Measurements from ENCODE around the gene TMCC3.
"Not testable (repeated sequence)": the region's sequence is repeated elsewhere in the genome, so short reads cannot be mapped to it uniquely, and the experiment has no call there.

Gene TMCC3

DNA sequence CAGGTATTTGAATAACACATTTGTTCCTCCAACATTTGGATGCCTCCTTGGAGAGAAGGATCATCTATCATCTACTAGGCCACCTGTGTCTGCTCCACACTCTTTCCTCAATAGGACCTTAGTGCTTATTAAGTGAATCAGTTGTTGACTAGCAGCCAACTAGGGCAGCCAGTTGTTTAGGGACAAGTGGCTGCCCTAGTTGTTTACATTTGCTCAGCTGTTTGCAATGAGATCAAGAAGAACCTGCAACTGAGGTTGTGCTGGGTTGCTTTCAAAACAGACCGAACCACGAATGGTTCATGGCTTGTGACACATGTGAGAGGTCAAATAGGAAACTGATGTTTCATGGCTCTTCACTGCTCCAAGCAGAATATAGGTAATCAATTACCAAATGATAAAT lies 53.8 kb downstream of the TMCC3 start:
- no peak for DNase-seq

DNA sequence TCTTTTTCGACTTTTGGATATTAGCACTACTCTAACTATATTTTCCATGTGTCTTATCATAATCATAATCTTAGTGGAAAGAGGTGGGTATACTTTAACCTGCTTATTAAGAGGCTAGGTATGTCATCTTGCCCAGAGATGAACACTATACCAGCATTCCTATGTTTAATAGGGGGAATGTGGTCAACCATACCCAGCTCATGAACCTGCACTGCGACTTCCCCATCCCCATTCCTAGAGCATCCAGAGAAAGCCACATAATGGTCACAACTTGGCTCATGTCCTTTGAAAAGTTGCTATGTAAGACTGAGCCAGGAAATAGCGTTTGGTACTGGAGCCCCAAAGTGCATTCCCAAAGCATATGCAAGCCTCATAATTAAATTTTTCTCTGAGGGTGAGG lies 55.2 kb downstream of the TMCC3 start:
- no peak for DNase-seq

DNA sequence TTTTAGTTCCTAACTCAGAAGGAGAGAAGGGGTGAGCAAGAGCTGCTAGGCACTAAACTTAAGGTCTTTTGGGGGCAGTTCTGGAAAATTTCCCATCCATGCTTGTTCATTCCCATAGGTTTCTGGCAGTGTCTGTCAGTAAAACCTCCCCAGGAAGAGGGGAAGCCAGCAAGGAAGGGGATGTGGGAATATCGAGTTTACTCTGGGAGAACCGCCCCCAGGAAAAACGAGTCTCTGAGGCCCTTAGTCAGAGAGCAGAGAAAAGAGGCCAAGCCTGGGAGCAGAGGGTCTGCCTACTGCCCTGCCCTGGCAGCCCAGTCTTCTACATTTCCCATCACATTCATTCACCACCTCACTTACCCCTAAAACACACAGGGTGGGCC lies 55.9 kb downstream of the TMCC3 start:
- no peak for DNase-seq

DNA sequence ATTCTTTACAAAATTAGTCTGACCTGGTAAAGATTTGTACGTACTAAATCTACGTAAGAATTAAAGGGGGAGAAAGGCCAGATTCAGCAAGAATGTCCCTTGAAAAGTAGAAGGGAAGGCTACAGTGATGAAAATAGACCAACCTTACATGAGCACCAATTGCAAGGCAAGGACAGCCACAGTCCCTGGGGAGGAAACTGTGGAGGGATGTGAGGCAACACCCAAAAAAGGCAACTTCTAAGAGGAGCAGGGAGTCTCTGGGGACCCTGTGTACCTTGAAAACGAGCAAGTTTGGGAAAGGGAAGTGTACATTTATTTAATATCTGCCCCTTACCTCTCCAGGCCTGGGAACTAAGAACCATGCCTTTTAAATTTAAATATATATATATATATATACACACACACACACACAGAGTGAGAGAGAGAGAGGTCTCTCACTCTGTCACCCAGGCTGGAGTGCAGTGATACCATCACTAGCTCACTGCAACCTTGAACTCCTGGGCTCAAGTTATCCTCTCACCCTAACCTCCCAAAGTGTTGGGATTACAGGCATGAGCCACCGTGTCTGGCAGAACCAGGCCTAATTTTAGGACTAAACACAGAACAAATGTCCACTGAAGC lies 56.4 kb downstream of the TMCC3 start:
- no peak for DNase-seq

DNA sequence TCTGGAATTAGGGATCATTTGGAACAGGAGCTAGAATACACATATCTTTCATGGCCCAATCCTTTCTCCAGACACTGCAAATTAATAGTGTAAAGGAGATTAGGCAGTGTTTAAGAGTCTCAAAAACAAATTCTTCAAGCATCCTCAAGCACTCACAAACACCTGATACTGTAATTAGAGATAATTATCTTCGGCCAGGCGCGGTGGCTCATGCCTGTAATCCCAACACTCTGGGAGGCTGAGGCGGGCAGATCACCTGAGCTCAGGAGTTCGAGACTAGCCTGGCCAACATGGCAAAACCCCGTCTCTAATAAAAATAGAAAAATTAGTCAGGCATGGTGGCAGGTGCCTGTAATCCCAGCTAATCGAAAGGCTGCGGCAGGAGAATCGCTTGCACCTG lies 57.6 kb downstream of the TMCC3 start:
- DNase-seq = not testable (repeated sequence)

DNA sequence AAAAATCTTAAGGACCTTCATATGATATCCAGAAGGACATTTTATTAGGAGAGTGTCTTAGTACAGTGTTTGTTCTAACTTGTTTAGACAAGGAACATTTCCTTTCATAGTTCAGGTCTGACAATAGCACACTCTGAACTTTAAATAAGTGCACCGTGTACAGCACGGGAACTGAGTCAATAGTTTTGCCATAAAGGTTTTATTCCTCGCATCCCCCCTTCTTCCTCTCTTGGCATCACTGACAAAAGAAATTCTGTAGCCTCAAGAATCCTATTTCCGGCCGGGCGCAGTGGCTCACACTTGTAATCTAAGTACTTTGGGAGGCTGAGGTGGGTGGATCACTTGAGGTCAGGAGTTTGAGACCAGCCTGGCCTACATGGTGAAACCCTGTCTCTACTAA lies 58.3 kb downstream of the TMCC3 start:
- DNase-seq = no peak

DNA sequence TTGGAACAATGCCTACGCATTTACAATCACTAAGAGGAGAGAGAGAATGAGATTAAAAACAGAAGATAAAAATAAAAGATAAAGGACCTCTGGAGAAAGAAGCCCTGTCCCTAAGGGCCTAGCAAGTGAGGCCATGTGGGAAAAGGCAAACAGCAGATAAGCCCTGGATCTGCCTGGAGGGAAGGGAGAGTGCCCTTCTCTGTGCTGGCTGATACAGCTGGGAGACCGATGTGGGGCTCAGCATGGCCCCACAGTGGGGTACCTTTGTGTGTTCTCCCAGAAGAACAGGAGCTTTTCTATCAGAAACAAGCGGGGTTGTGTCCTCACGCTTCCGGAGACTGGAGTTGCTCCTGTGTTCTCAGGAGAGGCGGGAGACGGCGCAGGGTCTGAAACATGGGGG lies 59.9 kb downstream of the TMCC3 start:
- DNase-seq = no peak

DNA sequence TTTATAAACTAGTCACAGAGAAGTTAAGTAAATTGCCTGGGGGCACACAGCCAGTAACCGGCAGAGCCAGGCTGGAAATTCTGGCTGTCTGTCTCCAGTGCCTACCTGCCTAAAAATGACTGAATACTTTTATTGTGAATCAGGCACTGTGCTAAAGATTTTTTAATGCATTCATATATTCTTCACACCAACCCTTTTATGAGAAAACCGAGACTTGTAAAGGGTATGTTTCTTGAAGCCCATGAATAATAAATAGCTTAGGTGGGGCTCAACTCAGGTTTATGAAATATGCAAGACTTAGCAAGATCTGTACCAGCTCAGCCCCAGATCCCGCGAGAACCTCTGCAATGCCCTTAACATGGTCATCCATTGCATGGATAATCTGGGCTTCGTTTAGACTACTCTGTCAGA lies 60.8 kb downstream of the TMCC3 start:
- DNase-seq = no peak

DNA sequence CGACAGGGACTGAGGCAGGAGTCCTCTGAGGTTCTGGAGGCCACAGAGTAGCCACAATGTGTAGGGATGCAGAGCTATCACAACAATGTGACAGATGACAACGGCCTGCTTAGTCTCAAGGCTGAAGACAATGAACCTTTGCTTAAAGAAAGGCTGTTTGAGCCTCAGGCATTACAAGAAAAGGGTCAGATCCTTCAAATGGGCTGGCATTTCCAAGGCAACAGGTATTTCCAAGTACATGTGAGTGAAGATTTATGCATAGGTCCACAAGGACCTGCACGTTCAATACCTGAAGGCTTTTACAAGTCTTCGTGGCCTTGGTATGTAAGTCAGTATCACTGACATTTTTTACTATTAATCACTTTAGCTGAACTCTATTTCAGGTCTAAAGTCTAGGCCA lies 62.0 kb downstream of the TMCC3 start:
- no peak for DNase-seq

DNA sequence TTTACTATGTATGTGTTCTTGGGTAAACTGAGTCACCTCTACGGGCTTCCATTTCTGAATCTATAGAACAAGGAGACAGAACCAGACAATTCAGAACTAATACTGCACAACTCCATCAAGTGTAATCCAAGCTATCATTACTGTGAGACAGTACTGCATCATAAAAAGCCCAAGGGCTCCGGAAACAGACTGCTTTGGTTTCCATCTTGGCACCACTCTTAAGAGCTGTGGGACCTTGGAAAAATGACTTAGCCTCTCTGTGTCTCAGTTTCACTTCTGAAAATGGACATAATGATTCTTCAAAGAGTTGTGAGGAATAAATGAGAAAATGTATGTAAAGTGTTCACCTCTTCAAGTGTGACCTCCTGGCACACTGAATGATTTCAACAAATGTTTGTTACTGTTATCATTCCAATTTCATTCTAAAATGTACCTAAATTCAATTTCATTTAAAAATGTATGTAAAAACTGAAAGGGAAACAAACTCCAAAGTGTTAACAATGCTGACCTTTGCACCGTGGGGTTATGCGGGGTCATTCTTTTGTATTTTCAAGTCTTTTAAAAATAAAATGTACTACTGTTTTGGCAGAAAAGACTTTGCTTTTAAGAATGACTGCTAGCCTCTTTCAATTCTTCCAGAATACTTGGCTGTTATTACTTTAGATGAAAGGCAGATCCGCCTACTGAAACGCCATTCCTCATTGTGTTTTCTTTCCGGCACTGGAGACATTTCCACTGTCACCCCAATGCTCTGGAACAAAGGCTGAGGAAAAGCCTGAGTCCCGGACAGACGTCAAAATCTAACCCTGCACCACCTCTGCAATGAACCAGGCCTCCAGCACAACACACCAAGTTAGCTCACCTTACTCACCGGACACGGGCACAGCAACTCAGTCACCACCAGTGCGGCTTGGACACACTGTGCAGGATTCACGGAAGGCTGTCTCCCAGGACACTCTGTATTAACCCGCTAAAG lies 62.8 kb downstream of the TMCC3 start:
- DNase-seq = no peak

DNA sequence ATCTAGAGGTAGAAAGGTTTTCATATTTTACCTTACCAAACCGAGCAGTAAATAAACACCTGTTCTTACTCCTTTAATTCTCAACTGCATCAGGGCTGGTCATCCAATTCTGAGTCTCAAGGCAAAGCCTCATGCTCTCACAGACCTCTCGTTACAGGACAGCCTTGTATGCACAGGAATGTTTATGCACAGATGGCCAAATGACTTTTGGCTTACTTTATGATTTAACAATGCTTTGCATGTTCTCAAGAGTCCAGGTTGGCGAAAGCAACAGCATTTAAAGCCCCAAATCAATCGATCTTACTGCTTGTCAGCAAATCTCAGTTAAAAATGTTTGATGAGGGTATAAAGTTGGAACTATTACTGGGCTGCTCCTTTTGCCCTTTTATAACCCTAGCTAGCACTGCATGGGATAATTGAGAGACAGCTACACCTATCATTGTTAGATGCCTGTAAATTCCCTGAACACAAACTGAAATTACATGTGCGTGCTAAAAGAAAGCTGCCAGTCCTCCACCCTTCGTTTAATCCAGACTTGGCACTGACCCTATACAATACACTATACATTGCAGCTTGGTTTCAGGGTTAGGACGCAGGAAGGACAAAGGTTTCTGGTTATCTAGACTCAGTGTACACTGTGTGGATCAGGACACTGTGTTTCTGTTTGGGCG lies 63.6 kb downstream of the TMCC3 start:
- no peak for DNase-seq

DNA sequence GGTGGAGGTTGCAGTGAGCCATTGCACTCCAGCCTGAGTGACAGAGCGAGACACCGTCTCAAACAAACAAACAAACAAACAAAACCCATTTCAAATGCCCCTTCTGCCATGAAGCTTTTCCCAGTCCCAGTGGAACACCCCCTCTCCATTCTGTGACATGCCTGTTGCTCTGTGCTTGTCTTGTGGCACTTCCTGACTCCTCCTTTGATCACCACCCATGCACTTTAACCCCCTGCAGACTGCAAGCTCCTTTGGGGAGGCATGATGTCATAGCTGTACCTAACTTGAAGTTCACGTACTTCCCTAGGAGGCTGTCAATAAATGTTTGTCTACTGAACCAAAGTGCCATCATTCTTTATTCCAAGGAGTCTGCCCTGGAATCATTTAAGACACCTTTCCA lies 64.7 kb downstream of the TMCC3 start:
- DNase-seq = no peak

DNA sequence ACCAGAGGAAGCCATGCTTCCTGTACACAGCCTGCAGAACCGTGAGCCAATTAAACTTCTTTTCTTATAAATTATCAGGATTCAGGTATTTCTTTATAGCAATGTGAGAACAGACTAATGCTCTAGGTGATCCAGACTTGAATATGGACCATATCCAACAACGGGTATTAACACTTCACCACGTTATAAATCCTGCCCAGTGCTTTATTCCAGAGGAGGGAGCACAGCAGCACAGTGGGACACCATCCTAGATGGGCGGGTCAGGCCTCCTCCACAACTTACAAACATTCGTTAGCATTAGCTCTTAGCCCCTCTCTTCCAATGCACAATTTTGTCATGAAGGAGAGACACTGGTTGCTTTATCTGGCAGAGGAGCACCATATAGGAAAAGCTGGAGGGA lies 66.0 kb downstream of the TMCC3 start:
- no peak for DNase-seq

DNA sequence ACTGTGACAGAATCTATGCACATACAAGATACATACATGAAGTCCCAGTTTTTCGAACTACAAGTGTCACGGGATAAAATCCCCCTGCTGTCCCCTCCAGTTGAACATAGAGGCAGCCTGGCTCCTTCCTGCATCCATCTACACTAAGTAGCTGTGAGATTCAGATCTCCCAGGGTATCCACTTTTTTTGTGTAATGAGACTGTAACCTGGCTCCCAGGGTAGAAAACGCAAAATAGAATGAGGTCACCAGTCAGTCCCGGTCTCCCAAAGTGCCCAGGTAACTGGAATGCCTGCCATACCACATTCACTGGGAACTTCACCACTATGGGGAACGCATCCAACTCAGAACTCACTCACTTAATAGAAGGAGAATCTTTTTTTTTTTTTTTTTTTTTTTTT lies 67.8 kb downstream of the TMCC3 start:
- DNase-seq = no peak

DNA sequence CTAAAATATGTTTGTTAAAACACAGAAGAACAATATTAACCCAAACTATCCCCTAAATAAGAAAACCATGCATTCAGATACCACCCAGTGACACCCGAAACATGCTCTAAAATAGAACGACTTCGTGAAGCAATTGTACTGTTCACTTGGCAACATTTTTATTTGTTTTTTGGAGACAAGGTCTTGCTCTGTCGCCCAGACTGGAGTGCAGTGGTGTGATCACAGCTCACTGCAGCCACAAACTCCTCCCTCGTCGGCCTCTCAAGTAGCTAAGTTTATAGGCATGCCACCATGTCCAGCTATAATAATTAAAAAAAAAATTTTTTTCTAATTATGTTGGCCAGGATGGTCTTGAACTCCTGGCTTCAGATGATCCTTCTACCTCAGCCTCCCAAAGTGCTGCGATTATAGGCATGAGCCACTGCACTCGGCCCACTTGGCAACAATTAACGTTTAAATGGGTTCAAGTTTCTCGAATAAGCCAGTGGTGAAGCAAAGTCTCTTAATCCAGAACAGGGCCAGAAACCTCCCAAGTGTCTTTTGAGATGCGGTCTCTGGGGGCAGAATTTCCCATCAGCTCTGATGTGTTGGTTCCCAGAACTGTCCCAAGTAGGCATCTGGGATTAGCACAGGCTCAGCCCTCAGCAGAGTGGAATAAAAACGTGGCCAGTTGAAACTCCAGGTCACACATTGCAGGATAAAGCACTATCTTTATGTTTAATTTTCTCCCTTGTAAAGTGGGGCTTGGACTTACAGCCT lies 74.5 kb downstream of the TMCC3 start:
- no peak for DNase-seq

DNA sequence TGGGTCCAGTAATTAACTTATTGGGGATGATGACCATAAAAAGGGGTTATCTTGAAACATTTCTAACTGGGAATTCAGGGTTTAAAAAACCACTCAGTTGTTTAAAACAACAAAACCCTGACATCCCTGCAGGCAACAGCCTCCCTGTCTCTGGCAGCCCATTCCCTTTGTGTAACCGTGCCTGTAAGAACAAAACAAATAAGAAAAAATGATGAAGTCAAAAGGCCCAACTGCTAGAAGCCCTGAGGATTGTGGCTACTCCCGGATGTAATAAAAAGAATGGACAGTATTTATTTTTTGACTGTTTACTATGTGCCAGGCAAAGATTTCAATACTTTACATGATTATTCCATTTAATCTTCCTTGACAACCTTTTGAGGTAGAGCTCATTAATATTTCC lies 75.3 kb downstream of the TMCC3 start:
- no peak for DNase-seq

DNA sequence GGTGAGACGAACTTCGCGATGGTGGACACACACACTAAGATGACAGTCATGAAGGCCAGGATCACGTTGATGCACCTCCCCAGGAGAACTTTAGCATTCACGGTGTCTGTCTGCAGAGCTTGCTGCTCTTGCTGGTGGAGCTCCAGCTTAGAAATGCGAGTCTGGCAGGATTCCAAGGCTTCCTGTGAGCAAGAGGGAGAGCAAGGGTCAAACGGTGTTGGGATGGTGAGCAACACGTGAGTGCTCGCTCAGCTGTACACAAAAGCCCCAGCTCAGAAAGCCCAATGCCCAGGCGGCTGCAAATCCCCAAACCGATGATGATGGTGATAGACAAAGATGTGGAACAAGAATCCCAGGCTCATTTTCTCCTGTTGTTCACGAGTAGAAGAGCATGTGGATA lies 78.8 kb downstream of the TMCC3 start:
- no peak for DNase-seq

DNA sequence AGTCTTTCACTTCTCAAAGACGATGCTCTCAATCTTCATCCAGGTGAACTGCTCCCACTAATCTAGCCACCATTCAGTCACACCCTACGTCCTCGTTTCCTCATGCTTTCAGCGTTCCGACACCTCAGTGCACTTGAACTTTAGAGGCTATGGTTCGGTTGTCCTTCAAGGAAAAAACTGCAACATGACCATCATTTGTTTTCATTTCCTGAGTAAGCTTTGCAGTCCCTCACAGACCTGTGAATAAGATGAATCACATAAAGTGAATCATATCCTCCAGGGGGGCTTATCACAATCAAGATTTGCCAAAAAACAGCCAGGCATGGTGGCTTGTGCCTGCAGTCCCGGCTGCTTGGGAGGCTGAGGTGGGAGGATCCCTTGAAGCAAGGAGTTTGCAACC lies 80.2 kb downstream of the TMCC3 start:
- no peak for DNase-seq

DNA sequence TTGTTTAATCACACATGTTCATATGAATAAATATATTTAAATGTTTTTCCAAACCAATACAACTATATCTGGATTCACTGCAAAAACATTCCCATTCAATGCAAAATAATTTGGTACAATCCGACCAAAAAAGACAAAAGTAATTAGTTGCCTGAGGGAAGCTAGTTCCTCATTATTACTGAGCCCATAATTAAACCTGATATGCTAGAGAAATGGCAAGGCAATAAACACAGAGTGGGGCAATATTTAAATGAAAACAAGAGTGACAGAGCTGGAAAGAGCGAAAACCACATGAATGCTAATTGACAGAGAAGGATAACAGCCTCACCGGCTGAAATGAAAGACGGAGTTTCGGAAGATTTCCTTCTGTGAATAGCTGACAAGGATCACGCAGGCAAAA lies 82.6 kb downstream of the TMCC3 start:
- no peak for DNase-seq

DNA sequence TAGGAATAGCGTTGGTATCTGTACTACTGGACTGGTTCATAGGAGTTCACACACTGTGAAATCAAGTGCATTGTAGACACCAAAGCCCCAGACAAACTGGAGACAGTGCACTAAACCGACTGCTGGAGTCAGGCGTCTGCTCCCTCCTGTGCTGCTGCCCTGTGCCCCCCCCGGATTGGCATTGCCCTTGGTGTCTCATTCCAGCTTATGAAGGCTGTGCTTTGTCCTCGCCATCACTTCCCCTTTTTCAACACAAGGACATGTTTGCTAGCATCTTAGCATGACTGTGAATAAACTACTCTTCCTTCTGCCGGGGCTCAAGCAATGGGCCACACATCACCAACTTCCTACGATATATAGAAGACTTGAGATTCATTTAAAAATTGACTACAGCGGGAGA lies 84.0 kb downstream of the TMCC3 start:
- DNase-seq = no peak

DNA sequence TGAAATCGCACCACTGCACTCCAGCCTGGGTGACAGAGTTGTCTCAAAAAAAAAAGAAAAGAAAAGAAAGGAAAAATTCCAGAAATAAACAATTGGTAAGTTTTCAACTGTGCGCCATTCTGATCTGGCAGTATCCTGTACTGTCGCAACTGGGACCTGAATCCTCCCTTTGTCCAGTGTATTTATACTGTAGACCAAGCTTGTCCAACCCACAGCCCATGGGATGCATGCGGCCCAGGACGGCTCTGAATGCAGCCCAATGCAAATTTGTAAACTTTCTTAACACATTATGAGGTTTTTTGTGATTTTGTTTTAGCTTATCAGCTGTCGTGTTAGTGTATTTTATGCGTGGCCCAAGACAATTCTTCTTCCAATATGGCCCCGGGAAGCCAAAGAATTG lies 84.7 kb downstream of the TMCC3 start:
- no peak for DNase-seq

DNA sequence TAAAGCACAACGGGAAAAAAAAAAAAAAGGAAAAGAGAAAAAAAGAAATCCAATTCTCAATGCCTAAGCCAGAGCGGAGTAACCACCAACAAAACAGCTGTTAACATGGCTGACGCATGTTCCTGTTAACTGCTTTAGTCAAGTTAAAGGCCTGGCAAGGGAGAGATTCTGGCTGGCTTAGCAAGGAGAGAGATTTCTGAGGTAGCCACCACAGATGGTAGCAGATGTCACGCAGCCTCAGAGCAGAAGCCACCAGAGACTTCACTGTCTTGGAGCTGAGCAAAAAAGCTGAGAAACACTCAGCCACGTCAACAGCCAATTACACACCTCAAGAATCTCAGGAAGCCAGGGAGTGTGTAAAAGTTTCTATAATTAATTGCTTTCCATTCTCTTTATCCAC lies 87.1 kb downstream of the TMCC3 start:
- no peak for DNase-seq

DNA sequence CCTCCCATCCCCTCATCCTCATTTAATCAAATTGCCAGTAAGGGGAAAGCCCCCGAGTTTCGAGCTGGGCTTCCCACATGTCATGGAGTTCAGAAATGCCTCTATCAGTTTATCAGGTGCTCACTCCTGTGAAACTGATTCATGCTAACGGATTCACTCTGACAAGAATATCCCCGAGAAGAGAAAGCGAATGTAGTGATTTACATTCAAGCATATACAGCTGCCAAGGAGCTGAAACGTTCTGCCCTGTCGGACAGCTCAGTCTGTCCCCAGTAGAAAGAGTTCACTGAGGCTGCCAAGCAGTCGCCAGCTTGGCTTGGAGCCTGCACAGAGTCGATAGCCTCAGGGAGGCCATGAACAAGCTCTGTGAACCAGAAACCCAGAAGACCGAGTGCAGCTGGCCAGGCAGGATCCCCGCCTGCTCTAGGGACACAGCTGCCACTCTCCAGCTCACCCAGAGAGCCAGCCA lies 88.4 kb downstream of the TMCC3 start:
- DNase-seq = no peak
